ENCODE data around the gene ATP5PB. TPM values are rescaled to one million over a fixed set of nuclear protein-coding genes. Genes with fewer than 3 reads are reported as not detected.

Gene ATP5PB
- polyA plus RNA-seq, 1 donor from 2014 or later: 597 TPM

DNA sequence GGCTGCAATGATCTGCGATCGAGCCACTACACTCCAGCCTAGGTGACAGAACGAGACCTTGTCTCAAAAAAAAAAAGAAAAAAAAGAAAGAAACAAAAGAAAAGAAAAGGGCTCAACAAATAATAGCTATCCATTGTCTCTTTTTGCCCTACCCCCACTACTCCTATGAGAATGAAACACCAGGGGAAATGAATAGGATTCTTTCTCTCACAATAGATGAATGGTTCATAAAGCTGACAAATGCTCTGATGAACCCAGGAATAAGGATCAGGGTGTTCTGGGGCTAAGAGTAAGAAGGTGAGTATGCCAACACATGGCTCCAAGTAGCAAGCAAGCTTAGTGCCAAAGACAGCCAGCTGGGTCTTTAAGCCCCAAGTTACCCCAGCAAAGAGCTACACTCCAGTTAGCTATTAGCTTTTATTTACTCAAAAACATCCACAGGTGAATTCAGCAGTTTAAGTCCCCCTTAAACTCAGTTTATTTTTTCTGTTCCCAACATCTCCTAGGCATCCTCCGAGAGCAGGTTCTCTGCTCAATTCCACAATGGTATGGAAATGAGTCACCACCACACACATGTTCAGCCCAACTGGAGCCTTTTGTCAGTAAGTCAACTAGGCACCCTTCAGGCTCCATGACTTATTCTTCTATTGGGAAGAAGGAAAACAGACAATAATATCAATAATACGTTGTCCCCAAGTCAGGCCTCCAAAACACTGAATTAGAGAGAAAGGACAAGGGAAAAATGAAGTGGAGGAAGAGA lies 49.9 kb downstream of the ATP5PB start:
- Histone ChIP-seq H3K4me2 (ENCODE audit: low read length) (no peak overlapping the region), H3K27ac (ENCODE audit: low read length) (no peak overlapping the region), H2AFZ (ENCODE audit: low read depth, low read length) (no peak overlapping the region), H3K4me3 (ENCODE audit: low read length) (no peak overlapping the region), H3K27me3 (ENCODE audit: insufficient read depth, low read depth, low read length) (no peaks in the 10 kb centered on the region), H4K20me1 (ENCODE audit: insufficient read depth) (no peaks in the 10 kb centered on the region), H3K9ac (ENCODE audit: low read length) (no peak overlapping the region), H3K9me3 (ENCODE audit: low read length) (no peaks in the 10 kb centered on the region), H3F3A (ENCODE audit: insufficient read depth, low read length, poor library complexity, severe bottlenecking) (no peaks in the 10 kb centered on the region), H3K79me2 (replicated peaks; ENCODE audit: insufficient read depth, low read length) (no peaks in the 10 kb centered on the region), H3K36me3 (ENCODE audit: insufficient read depth, low read length) (no peaks in the 10 kb centered on the region), H3K9me2 (ENCODE audit: insufficient read depth, low read length) (no peaks in the 10 kb centered on the region)
- TF ChIP-seq RAD21 (conservative IDR thresholded peaks at IDR 0.05) (no peak), MXI1 (conservative IDR thresholded peaks at IDR 0.05; ENCODE audit: poor library complexity, severe bottlenecking) (no peak), TAF1 (IDR thresholded peaks at IDR 0.05; ENCODE audit: low read depth) (no peak), POLR2AphosphoS5 (IDR thresholded peaks at IDR 0.05) (no peak), SMC3 (conservative IDR thresholded peaks at IDR 0.05; ENCODE audit: poor library complexity) (no peak), EZH2 (IDR thresholded peaks at IDR 0.05; ENCODE audit: borderline replicate concordance, insufficient read depth, low read length, poor library complexity, severe bottlenecking) (no peak), CTCF (IDR thresholded peaks at IDR 0.05; ENCODE audit: poor library complexity, severe bottlenecking) (no peak), REST (IDR thresholded peaks at IDR 0.05; ENCODE audit: borderline replicate concordance) (no peak), EP300 (conservative IDR thresholded peaks at IDR 0.05; ENCODE audit: poor library complexity, severe bottlenecking) (no peak)

- Histone ChIP-seq H3K4me3 (ENCODE audit: low read length) (no peak overlapping the region), H3K9me2 (ENCODE audit: insufficient read depth, low read length) (no peaks in the 10 kb centered on the region), H3K27ac (ENCODE audit: low read length) (no peak overlapping the region), H3F3A (ENCODE audit: insufficient read depth, low read length, poor library complexity, severe bottlenecking) (no peaks in the 10 kb centered on the region), H3K79me2 (replicated peaks; ENCODE audit: insufficient read depth, low read length) (no peaks in the 10 kb centered on the region), H3K4me2 (ENCODE audit: low read length) (no peak overlapping the region), H4K20me1 (ENCODE audit: insufficient read depth) (no peaks in the 10 kb centered on the region), H3K9ac (ENCODE audit: low read length) (no peak overlapping the region), H3K36me3 (ENCODE audit: insufficient read depth, low read length) (no peaks in the 10 kb centered on the region), H3K9me3 (ENCODE audit: low read length) (no peaks in the 10 kb centered on the region), H3K27me3 (ENCODE audit: insufficient read depth, low read depth, low read length) (no peaks in the 10 kb centered on the region), H2AFZ (ENCODE audit: low read depth, low read length) (no peak overlapping the region)
- TF ChIP-seq TAF1 (IDR thresholded peaks at IDR 0.05; ENCODE audit: low read depth) (no peak), MXI1 (conservative IDR thresholded peaks at IDR 0.05; ENCODE audit: poor library complexity, severe bottlenecking) (no peak), REST (IDR thresholded peaks at IDR 0.05; ENCODE audit: borderline replicate concordance) (no peak), EP300 (conservative IDR thresholded peaks at IDR 0.05; ENCODE audit: poor library complexity, severe bottlenecking) (no peak), RAD21 (conservative IDR thresholded peaks at IDR 0.05) (no peak), CTCF (IDR thresholded peaks at IDR 0.05; ENCODE audit: poor library complexity, severe bottlenecking) (no peak), EZH2 (IDR thresholded peaks at IDR 0.05; ENCODE audit: borderline replicate concordance, insufficient read depth, low read length, poor library complexity, severe bottlenecking) (no peak), POLR2AphosphoS5 (IDR thresholded peaks at IDR 0.05) (no peak), SMC3 (conservative IDR thresholded peaks at IDR 0.05; ENCODE audit: poor library complexity) (no peak)
These were observed 52.4 kb downstream of the ATP5PB start for GRCh38 chr1:111501645-111502044.
